GM18870 (cell line): ENCODE results near the gene E2F4.

Experiments used
- ATAC-seq: cut with Tn5 transposase; IDR thresholded peaks from one replicate; pipeline ENCODE4 v1.9.1; 2021; ENCODE audit warnings: moderate library complexity; ENCODE audit not compliant: unreplicated experiment

Gene E2F4

DNA sequence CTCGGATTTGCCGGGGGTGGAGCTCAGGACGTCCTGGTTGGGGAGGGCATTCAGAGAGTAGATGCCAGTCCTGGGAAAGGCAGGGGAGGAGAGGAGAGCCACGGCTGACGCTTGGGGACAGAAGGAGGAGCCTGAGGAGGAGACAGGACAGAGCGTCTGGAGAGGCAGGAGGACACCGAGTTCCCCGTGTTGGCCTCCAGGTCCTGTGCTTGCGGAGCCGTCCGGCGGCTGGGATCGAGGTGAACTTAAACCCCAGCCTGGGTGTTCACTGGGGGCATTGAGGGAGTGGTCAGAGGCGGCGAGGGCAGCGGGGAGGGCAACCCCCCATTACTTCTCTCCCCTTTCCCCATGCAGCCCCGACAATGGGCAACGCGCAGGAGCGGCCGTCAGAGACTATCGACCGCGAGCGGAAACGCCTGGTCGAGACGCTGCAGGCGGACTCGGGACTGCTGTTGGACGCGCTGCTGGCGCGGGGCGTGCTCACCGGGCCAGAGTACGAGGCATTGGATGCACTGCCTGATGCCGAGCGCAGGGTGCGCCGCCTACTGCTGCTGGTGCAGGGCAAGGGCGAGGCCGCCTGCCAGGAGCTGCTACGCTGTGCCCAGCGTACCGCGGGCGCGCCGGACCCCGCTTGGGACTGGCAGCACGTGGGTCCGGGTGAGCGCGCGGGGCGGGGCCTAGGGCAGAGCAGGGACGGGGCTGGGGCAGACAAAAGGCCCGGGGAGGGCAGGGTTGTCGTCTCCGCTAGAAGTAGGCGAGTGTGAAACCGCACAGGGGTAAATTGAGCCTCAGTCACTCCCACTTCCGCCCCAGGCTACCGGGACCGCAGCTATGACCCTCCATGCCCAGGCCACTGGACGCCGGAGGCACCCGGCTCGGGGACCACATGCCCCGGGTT, 17.9 kb upstream of the E2F4 start:
- ATAC-seq = no peak

DNA sequence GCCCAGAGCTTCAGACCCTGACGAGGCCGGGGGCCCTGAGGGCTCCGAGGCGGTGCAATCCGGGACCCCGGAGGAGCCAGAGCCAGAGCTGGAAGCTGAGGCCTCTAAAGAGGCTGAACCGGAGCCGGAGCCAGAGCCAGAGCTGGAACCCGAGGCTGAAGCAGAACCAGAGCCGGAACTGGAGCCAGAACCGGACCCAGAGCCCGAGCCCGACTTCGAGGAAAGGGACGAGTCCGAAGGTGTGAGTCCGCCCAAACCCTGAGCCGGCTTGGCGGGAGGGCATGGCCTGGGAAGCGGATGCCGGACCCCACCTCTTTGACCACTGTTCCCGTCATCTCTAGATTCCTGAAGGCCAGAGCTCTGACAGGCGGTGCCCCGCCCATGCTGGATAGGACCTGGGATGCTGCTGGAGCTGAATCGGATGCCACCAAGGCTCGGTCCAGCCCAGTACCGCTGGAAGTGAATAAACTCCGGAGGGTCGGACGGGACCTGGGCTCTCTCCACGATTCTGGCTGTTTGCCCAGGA, 17.2 kb upstream of the E2F4 start:
- no peak for ATAC-seq

DNA sequence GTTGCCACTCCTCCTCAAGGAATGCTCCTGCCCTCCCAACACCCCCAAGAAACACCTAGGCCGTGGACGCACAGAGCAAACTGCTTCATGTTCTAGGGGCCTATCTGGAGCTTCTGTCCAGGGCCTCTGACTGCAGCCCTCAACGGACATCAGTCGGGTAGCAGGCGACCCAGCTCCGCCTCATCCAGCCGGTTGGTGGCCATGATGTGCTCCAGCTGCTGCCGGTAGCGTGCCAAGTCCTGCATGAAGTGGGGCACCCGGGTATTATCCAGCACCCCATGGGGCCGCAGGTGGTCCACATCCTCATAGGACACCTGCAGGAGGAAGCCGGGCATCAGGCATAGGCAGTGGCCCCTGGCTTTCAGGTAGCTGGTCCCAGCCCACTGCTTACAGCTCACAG, 15.3 kb upstream of the E2F4 start:
- no peak for ATAC-seq

DNA sequence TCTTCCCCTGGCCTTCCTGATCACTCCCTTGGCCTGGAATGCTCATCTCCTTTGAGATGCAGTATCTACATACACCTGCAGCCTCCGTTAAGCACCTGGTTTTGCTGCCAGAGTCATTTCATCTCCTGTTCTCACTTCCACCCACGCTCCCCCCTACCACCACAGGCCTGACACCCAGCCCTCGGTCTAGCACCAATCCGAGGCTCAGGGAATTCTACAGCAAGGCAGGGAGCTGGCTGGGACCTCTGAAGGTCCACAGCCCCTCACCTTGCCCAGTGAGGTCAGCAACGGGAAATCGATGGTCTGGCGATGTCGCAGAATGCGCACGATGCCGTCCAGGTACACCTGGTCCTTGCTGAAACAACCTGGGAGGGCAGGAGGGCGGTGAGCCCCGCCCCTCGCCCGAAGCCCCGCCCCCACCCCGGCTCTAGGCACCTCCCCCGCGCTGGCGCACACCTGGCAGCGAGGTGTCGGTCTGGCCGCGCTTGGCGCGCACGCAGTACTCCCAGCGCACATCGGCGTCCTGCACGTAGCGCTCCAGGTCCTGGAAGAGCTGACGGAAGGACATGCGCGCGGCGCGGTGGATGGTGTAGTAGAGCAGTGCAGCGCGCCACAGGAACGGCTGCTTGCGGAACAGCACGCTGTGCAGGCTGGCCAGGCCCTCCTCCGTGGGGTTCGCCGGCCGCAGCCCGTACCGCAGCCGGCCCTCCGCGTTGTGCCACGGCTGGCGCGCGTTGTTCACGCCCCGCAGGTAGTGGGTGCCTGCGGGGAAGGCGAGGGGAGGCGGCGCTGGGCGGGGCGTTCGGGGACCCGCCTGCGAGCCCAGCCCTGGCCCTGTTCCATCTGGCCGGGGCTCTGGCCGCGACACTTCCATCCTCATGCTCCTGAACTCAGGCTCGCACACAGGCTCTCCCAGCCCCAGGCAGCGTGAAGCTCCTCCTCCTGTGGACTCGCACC, 13.9 kb upstream of the E2F4 start:
- no peak for ATAC-seq

DNA sequence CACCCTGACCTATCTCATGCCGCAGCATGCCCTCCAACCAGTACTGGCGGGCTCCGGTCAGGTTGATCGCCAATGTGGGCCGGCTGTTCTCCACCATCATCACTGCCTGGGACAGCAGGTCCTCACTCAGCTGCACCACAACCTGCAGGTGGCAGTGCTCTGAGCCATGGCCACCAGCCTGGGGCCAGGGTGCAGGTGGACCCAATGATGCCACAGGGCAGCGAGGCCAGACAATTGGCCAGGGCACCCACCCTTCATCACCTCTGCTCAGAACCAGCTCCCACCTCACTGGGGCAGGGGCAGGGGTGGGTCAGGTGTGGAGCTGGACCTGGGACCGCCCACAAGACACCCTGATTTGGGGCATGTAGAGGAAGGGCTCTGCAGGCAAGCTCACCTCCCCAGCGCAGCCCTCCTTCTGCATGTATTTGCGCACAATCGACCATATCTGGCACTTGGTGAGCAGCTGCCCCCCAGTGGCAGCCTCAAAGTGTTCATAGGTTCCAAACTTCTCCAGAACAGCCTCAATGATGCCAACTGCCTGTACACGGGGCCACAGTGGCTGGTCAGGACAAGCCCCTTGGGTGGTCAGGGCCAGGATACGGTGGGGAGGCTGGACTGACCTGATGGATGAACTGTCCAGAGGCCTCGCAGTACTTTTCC, 12.4 kb upstream of the E2F4 start:
- ATAC-seq = no peak

DNA sequence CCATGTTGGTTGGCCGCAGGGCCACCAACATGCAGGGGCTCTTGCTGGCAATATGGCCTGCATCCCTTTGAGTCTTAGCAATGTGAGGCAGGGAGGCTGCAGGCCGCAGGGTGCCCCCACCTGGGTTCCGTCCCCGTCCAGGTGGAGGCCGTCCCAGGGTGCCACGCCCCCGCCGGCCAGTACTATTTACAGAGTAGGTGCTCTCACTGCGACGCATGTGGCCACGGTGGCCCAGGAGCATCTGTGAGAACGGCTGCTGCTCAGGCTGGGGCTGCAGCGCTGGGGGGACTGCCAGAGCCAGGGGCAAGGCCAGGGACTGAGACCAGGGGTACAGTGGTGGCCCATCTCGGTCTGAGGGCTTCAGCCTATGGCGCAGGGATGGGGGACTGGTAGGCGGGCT, 11.8 kb upstream of the E2F4 start:
- ATAC-seq = no peak

DNA sequence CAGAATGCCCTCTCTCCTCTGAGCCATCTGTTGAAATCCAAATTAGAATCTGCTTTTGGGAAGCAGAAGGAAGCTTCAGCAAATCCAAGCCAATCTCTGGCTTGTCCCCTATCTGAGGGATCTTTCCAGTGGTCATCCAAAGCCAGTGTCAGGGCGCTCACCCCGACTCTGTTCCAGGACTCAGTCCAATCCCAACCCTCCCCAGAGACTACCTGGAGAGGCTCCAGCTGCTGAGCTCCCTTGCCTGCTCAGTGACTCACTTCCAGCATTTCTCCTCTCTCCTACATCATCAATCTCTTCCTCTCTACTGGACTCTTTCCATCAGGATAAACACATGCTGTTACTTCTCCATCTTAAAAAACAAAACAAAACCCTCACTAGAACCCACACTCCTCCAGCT, 10.6 kb upstream of the E2F4 start:
- ATAC-seq = no peak

DNA sequence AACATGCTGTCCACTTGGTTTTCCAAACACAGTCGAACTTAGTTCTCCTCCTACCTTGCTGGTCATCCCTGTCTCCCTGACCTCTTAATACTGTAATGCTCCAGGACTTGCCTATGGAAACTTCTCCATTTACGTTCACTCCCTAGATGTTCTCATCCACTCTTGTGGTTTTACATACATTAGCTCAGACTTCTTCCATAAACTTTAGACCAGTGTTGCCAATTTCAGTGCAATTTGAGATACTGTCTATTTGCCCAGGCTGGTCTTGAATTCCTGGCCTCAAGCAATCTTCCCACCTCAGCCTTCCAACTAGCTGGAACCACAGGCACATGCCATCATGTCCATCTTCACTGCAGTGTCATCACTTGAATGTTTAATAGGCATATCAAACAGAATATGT, 9.7 kb upstream of the E2F4 start:
- no peak for ATAC-seq

DNA sequence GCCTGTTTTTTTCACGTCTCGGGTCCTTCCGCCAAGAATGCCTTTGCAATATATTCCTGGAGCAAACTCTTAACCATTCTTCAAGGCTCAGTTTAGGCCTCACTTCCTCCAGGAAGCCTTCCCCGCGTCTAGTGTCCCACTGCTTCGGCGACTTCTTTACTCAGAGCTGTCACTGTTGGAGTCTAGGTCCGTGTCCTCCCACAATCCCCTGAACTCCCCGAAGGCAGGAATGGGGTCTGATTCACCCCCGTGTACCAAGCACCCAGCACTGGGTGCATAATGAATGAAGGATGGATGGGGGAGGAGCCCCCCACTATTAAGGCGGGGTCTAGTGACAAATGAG, 8.7 kb upstream of the E2F4 start:
- no peak for ATAC-seq

DNA sequence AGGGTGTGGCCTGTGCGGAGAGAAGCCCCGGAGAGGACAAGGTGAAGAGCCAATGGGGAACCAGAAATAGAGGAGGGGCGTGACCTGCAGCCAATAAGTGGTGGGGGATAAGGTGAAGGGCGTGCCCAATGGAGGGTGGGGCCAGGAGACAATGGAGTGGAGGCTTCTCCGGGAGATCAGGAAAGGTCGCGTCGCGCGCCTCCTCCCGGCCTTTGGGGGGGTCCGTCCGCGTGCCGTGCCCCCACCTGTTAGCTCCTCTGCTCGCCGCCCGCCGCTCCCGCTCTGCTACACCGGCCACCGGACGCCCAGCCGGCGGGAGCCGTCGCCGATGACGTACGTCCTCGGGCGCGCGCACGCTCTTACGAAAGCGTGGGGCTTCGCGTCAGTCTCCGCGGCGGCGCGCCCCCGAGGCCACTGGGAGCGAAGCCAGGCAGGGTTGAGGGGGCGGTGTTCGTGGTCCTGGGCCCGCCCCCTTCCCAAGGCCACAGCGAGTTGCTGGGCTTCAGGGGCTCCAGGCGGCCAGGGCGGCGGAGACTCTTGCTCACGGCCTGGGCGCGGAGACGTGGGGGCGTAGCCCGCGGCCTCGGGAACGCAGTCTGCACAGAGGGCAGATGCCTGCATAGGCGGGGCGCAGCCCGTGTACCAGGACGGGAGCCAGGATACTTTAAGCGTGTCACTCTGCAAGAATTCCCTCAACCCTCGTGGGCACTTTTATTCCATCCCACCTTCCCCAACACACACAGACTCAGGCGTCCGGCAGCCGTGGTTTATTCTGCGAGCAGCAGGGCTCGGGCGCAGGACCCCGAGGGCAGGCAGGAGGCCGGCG, 8.1 kb upstream of the E2F4 start, which contains the start of gene MATCAP1:
Gene MATCAP1 (minus strand): TSS at position 337 of the 826 bp plus-strand sequence. CDS start 3,353 bp downstream, outside the sequence.
- peak; percentile 93 for ATAC-seq

DNA sequence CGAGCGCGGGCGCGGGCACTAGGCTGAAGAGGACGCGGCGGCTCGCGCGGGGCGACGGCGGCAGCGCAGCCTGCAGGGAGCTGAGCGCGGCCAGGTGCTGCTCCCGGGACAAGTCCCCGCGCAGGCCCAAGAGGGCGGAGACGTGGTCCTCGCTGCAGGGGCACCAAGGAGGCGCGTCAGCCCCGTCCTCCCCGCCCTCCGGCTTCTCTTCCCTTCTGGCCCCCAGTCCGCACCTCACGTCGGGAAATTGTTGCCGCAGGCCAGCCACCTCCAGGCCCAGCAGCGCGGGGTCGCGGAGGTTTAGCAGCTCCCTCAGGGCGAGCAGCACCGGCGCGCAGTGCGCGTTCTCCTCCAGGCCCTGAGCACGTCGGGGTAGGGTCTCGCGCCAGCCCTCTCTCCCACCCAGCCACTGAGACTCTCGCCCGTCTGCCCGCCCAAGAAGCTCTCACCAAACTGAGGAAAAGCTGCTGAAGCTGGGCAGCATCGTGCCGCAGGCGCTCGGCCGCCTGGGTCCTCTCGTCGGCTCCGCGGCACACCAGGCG, 7.4 kb upstream of the E2F4 start:
- no peak for ATAC-seq

DNA sequence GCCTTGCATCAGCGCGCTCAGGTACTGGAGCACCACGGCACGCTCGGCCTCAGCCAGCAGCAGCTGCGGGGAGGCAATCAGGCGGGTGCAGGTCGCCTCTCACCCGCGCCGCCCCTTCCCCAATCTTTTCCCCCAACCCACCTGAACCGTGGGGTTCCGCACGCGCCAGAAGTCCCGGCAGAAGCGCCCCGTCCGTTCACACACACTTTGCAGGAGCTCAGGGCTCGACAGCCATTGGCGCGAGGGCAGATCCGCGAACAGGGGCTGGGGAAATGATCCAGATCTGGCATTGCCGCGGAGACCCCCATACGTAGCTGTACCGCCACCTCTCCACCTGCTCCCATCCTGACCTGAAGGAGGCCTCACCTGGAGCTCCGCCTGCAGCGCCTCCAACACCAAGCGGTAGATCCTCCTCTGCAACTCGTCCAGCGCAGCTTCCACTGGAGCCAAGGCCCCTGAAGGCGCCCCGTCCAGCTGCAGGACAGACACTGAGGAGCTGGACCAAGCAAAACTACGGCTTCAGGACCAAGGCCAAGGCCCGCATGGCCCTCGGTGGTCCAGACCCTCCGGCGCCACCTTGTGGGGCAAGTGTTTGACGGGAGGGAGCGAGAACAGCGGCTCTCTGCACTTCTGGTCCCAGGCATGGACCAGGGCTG, 6.8 kb upstream of the E2F4 start:
- ATAC-seq = no peak

DNA sequence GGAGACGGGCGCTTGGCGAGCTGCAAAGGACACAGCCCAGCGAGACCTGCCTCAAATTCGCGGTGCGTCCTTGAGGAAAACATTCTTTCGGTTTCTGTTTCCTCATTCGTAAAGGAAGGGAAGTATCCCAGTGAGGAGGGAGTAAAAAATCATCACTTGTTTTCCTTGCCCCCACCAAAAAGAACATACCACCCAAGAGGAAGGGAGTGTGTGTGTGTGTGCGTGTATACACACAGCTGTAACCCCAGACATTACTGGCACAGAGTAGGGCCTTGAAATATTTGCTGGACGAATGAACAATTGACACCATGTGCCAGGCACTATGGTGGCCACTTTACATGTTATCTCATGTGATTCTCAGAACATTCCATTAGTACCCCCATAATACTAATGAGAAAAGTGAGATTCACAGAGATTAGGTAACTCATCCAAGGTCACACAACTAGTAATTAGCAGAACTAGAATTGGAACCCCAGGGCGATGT, 6.3 kb upstream of the E2F4 start:
- ATAC-seq = no peak

DNA sequence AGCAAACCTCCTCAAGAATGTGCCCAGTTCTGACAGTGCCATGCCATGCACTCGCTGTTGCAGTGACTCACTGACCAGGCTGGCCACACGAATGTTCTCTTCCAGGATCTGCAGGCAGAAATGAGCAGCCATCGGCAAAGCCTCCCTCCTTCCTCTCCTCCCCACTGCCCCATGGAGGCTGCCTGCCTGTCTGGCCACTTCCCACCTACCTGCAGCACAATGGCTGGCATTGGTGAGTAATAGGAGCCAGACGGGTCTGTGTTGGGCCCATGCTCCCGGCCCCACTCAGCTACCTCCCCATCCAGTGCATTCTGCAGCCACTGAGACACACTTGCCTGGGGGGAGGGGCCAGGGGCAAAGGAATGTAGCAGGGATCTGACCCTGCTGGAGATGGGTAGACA, 5.4 kb upstream of the E2F4 start:
- ATAC-seq = no peak

DNA sequence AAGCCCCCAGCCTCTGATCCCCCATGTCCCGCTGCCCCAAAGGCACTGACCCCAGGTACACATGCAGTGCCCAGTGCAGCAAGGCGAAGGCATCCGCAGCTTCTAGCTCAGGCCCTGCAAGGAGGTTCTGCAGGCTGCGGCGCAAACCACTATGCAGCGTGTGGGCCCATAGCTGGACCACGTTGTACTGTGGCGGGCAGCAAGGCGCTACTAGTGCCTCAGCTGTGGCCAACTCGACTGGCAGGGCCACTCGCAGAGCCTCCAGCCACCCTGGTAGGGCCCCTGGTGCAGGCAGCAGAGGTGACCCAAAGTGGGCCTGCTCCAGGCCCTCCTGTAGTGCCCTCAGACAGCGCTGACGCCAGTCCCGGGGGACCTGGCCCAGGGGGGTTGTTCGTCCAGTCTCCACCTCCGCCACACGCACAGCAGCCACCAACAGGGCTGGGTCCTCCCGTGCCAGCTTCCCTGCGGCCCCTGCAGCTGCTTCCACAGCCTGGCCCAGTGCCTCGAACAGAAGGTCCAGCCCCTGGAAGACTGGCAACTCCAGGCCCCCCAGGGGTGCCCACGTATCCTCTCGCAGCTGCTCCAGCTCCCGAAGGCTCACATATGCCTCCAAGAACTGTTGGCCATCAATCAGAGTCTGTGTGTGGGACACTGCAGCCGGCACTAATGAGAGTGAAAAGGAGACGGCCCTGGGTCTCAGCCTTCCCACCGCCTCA, 4.6 kb upstream of the E2F4 start:
- no peak for ATAC-seq

DNA sequence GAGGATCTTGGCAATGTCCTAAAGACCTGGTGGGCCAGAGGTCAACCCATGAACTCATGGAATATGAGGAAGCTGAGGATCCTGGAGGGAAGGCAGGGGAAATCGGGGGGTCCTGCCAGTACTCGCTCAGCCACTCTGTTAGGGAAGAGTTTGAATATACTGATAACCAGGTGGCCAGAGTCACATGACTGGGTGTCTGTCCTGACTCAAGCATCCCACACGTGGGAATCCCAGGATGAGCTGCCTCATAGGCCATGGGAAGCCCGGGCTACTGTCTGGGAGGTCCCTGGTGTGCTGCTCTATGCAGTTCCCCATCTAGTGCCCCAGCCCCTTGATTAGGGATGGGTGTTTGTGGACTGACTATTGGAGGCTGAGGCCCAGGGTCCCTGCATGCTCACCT, 3.6 kb upstream of the E2F4 start:
- ATAC-seq = no peak

DNA sequence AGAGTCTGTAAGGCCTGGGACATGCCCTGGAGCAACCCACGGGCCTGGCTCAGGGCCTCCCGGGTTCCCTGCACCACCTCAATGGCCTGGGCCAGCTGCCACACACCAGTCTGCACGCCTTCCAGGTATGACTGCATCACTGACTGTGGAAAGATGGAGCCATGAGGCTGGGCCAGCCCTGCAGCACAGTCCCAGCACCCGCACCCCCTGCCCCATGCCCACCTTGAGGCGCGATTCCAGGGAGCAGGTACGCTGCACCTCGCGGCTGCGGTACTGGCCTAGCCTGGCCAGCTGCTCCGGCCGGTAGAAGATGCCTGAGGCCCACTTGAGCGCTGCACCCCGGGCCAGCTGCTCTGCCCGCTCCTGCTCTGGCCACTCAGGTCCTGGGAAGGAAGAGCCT, 3.2 kb upstream of the E2F4 start:
- no peak for ATAC-seq

DNA sequence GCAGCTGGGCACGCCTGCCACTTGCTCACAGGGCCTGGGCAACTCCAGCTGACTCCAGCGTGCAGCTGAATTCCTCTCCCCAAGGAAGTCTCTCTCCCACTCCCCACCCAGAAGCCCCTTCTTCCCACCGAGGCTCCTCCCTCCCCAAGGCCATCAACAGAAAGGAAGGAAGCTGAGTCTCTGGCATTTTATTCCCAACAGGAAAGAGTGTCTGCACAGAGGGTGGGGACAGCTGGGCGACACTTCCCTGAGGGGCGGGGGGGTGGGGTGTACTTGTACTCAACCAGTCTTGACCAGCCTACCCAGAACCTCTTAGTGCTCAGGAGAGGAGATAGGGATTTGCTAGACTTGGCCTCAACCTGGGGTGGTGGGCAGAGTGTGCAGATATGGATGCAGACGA, 1.9 kb upstream of the E2F4 start, which contains the start of gene EXOC3L1:
Gene EXOC3L1 (minus strand): TSS at position 96 of the 400 bp plus-strand sequence. CDS start 460 bp downstream, outside the sequence.
- ATAC-seq = no peak
